Ishikawa (cell line): ENCODE measurements around the gene KRTAP9-6.

Source experiments
- CEBPB ChIP-seq: IDR thresholded peaks from 2 replicates; pipeline ENCODE4 v1.6.1; 2012
- CREB1 ChIP-seq: IDR thresholded peaks from 2 replicates; pipeline ENCODE4 v1.6.1; 2012; ENCODE audit warnings: low read depth
- EGR1 ChIP-seq: IDR thresholded peaks from 2 replicates; pipeline ENCODE4 v1.6.1; 2012
- EP300 ChIP-seq: IDR thresholded peaks from 2 replicates; pipeline ENCODE4 v1.6.1; 2012; ENCODE audit warnings: borderline replicate concordance
- FOXM1 ChIP-seq: IDR thresholded peaks from 2 replicates; pipeline ENCODE4 v1.6.1; 2012; ENCODE audit warnings: low read depth, borderline replicate concordance
- MAX ChIP-seq: IDR thresholded peaks from 2 replicates; pipeline ENCODE4 v1.6.1; 2012
- NFIC ChIP-seq: IDR thresholded peaks from 2 replicates; pipeline ENCODE4 v1.6.1; 2012
- RAD21 ChIP-seq: IDR thresholded peaks from 2 replicates; pipeline ENCODE4 v1.6.1; 2012; ENCODE audit warnings: low read depth
- REST ChIP-seq: IDR thresholded peaks from 2 replicates; pipeline ENCODE4 v1.6.1; 2012; ENCODE audit warnings: low read depth, mild to moderate bottlenecking
- TAF1 ChIP-seq: IDR thresholded peaks from 2 replicates; pipeline ENCODE4 v1.6.1; 2012; ENCODE audit warnings: low read depth, mild to moderate bottlenecking
- TCF12 ChIP-seq: IDR thresholded peaks from 2 replicates; pipeline ENCODE4 v1.6.1; 2012; ENCODE audit warnings: low read depth
- TEAD4 ChIP-seq: IDR thresholded peaks from 2 replicates; pipeline ENCODE4 v1.6.1; 2012
- USF1 ChIP-seq: IDR thresholded peaks from 2 replicates; pipeline ENCODE4 v1.6.1; 2012
- YY1 ChIP-seq: IDR thresholded peaks from 2 replicates; pipeline ENCODE4 v1.6.1; 2012; ENCODE audit warnings: low read depth
- ZBTB7A ChIP-seq: IDR thresholded peaks from 2 replicates; pipeline ENCODE4 v1.6.1; 2012; ENCODE audit warnings: low read depth

The KRTAP9-6 gene

GRCh38 chr17:41265078-41265477 is at the start of gene KRTAP9-6:
Gene KRTAP9-6, plus strand, starts transcription at chr17:41265378. Its CDS starts 0 bp downstream, at chr17:41265378.
- TF ChIP-seq EGR1 (no peak), TAF1 (no peak), CREB1 (no peak), RAD21 (no peak), MAX (no peak)

GRCh38 chr17:41215681-41216080 is 49.5 kb upstream of the KRTAP9-6 start:
- TF ChIP-seq TAF1 (no peak), CEBPB (no peak), USF1 (no peak)

- no peak for TF ChIP-seq TCF12
- TF ChIP-seq REST: no peak
These were observed 41.4 kb upstream of the KRTAP9-6 start for GRCh38 chr17:41223821-41224220.

- TF ChIP-seq USF1 (no peak), RAD21 (no peak), YY1 (no peak), REST (no peak), EGR1 (no peak), TCF12 (no peak), NFIC (no peak), CREB1 (no peak), MAX (no peak), CEBPB (no peak), FOXM1 (no peak), ZBTB7A (no peak), EP300 (no peak), TEAD4 (no peak), TAF1 (no peak)
These were observed 39.1 kb upstream of the KRTAP9-6 start for GRCh38 chr17:41226051-41226450.

- peak; percentile 73 for TF ChIP-seq TCF12
These were observed 38.5 kb upstream of the KRTAP9-6 start, which contains the start of gene KRTAP9-2 for GRCh38 chr17:41226598-41227095. Gene KRTAP9-2, plus strand, starts transcription at chr17:41226648. Its CDS starts 7 bp downstream, at chr17:41226655.

GRCh38 chr17:41230094-41230493 is 35.1 kb upstream of the KRTAP9-6 start:
- TF ChIP-seq FOXM1: no peak
- TF ChIP-seq NFIC: no peak
- no peak for TF ChIP-seq CEBPB
- TF ChIP-seq TAF1: no peak
- no peak for TF ChIP-seq EGR1
- TF ChIP-seq TCF12: no peak
- no peak for TF ChIP-seq MAX
- TF ChIP-seq YY1: no peak
- TF ChIP-seq ZBTB7A: no peak
- TF ChIP-seq CREB1: no peak
- no peak for TF ChIP-seq USF1
- TF ChIP-seq RAD21: no peak
